ENCODE data around the gene LDLRAD2. TPM values are rescaled to one million over a fixed set of nuclear protein-coding genes. Genes with fewer than 3 reads are reported as not detected.

The LDLRAD2 gene
- total and polyA plus RNA-seq, 2 of the 4 experiments (the other 2 are of a cell fraction): 0.05 TPM; not detected in 1

- peaks cover 9% of the 10 kb centered on the region; the same call in 1 of the 2 replicates for H3K9me3 ChIP-seq (ENCODE audit: control insufficient read depth, insufficient read depth, low read length)
- no peaks in the 10 kb centered on the region for H3K4me1 ChIP-seq (ENCODE audit: control insufficient read depth, insufficient read depth, low read length)
- H2BK120ac ChIP-seq (ENCODE audit: low read depth, low read length): no peak overlapping the region
- peaks cover 0 to 3% of the 10 kb centered on the region in 2 experiments; a peak in 2 of 4 replicates for H3K79me1 ChIP-seq (ENCODE audit: low read depth in 1 of 2, low read length in 2 of 2)
- dilution Hi-C loops (cut with HindIII; ENCODE audit: low sequenced_read_pairs, unreplicated experiment) (no loop called here), intact Hi-C loops (cut with micrococcal nuclease) (no loop called here), in situ Hi-C loops (cut with MboI; ENCODE audit: low sequenced_read_pairs) (no loop called here)
- H4K91ac ChIP-seq (ENCODE audit: insufficient read depth, low read depth, low read length): no peak overlapping the region
- DNase-seq: no peak
- H4K8ac ChIP-seq (ENCODE audit: low read depth in 2 of 2, low read length in 2 of 2): no peak overlapping the region
- TF ChIP-seq SMC3 (IDR thresholded peaks at IDR 0.05; ENCODE audit: low read depth, low read length) (no peak), MAFK (IDR thresholded peaks at IDR 0.05; ENCODE audit: low read depth, low read length) (no peak), NFE2L2 (IDR thresholded peaks at IDR 0.05; ENCODE audit: low read depth, low read length) (no peak), BHLHE40 (IDR thresholded peaks at IDR 0.05; ENCODE audit: low read depth, low read length) (no peak), RCOR1 (IDR thresholded peaks at IDR 0.05; ENCODE audit: insufficient replicate concordance, low read length) (no peak), RFX5 (IDR thresholded peaks at IDR 0.05; ENCODE audit: low read depth, low read length) (no peak), CEBPB (IDR thresholded peaks at IDR 0.05; ENCODE audit: low read depth, low read length) (no peak), CTCF (conservative IDR thresholded peaks at IDR 0.05; ENCODE audit: low read depth, low read length) (no peak), POLR2A (IDR thresholded peaks at IDR 0.05; ENCODE audit: low read depth, low read length) (no peak), RAD21 (IDR thresholded peaks at IDR 0.05; ENCODE audit: low read length) (no peak), MXI1 (IDR thresholded peaks at IDR 0.05; ENCODE audit: borderline replicate concordance, low read depth, low read length) (no peak), CHD1 (IDR thresholded peaks at IDR 0.05; ENCODE audit: low read depth, low read length) (no peak), MAZ (IDR thresholded peaks at IDR 0.05; ENCODE audit: borderline replicate concordance, low read depth, low read length) (no peak), FOS (IDR thresholded peaks at IDR 0.05; ENCODE audit: low read depth, low read length) (no peak)
- TF ChIP-seq, protein P1, sequence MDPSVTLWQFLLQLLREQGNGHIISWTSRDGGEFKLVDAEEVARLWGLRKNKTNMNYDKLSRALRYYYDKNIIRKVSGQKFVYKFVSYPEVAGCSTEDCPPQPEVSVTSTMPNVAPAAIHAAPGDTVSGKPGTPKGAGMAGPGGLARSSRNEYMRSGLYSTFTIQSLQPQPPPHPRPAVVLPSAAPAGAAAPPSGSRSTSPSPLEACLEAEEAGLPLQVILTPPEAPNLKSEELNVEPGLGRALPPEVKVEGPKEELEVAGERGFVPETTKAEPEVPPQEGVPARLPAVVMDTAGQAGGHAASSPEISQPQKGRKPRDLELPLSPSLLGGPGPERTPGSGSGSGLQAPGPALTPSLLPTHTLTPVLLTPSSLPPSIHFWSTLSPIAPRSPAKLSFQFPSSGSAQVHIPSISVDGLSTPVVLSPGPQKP (IDR thresholded peaks at IDR 0.05; ENCODE audit: borderline replicate concordance, low read depth, low read length): no peak
- TF ChIP-seq, protein P2, sequence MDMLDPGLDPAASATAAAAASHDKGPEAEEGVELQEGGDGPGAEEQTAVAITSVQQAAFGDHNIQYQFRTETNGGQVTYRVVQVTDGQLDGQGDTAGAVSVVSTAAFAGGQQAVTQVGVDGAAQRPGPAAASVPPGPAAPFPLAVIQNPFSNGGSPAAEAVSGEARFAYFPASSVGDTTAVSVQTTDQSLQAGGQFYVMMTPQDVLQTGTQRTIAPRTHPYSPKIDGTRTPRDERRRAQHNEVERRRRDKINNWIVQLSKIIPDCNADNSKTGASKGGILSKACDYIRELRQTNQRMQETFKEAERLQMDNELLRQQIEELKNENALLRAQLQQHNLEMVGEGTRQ (IDR thresholded peaks at IDR 0.05; ENCODE audit: low read depth, low read length): no peak
- no peak overlapping the region for H3K4me2 ChIP-seq (ENCODE audit: low read depth, low read length)
- H2AFZ ChIP-seq (replicated peaks; ENCODE audit: low read length, poor library complexity): no peak overlapping the region
- no TSS peak for BruUV-seq (replicated peaks)
- no peak overlapping the region for H2BK15ac ChIP-seq (ENCODE audit: low read depth, low read length)
- H3K36me3 ChIP-seq (ENCODE audit: control insufficient read depth, insufficient read depth, low read length): peaks cover 82% of the 10 kb centered on the region
- no peak overlapping the region for H3K9ac ChIP-seq (ENCODE audit: low read depth, low read length)
- no peak overlapping the region for H2BK20ac ChIP-seq (ENCODE audit: low read depth, low read length)
- H3K56ac ChIP-seq (ENCODE audit: extremely low read depth, insufficient read depth, low read length): no peak overlapping the region
- H3K14ac ChIP-seq (replicated peaks; ENCODE audit: low read depth, low read length): no peak overlapping the region
- H2BK5ac ChIP-seq (ENCODE audit: low read depth, low read length, poor library complexity, severe bottlenecking): no peak overlapping the region
- ChIA-PET CTCF (no interaction called here), POLR2A (ENCODE audit: unreplicated experiment) (no interaction called here)
- H2AK9ac ChIP-seq (replicated peaks; ENCODE audit: low read depth, low read length, poor library complexity): no peak overlapping the region
- H4K20me1 ChIP-seq (ENCODE audit: insufficient read depth, low read length): no peaks in the 10 kb centered on the region; the same call in 1 of the 2 replicates
- H4K5ac ChIP-seq (ENCODE audit: low read depth, low read length): no peak overlapping the region
- no peaks in the 10 kb centered on the region for H3K27me3 ChIP-seq (ENCODE audit: control insufficient read depth, insufficient read depth, low read length)
- no peak overlapping the region for H3K18ac ChIP-seq (ENCODE audit: low read depth, low read length)
- no peaks in the 10 kb centered on the region for H3K9me1 ChIP-seq (ENCODE audit: insufficient read depth, low read length)
- ATAC-seq (ENCODE audit: low read depth): no peak
- no peak overlapping the region for H3K4ac ChIP-seq (ENCODE audit: low read depth, low read length)
- H3K4me3 ChIP-seq (ENCODE audit: insufficient read depth, low read depth, low read length): no peak overlapping the region
- no peak overlapping the region for H3K27ac ChIP-seq (ENCODE audit: insufficient read depth, low read length)
- H2AK5ac ChIP-seq (ENCODE audit: low read depth, low read length): no peak overlapping the region
- no peak overlapping the region for H3K23ac ChIP-seq (ENCODE audit: low read depth, low read length)
- WGBS, 2 experiments (ENCODE audit: extremely low coverage in 2 of 2, insufficient read length in 1 of 2): 93% methylated on average over 2 of the region's 10 CpGs; no CpG with 5 or more reads in 1 of the 2 experiments
Observed at GRCh38 chr1:21837476-21837875, 25.4 kb downstream of the LDLRAD2 start.

Data from IMR-90 (cell line).